H9 (cell line): ENCODE data around the gene HCFC1. TPM values are rescaled to one million over a fixed set of nuclear protein-coding genes. Genes with fewer than 3 reads are reported as not detected.

Experiments
- DNase-seq: peaks from one replicate; pipeline ENCODE4 v3.0.0-alpha.2; 2017
- H2AFZ ChIP-seq: one replicate; pipeline ENCODE4 v1.6.1; 2013; ENCODE audit warnings: mild to moderate bottlenecking, low read length, control low read depth, moderate library complexity
- H2AK5ac ChIP-seq: 2 replicates; pipeline ENCODE4 v1.6.1; 2013; ENCODE audit warnings: low read length, control low read depth, mixed read lengths; ENCODE audit not compliant: insufficient read length
- H2BK120ac ChIP-seq: one replicate; pipeline ENCODE4 v1.6.1; 2013; ENCODE audit warnings: low read depth, mild to moderate bottlenecking, low read length, control low read depth, inconsistent platforms; ENCODE audit not compliant: poor library complexity, severe bottlenecking
- H2BK12ac ChIP-seq: 2 replicates; pipeline ENCODE4 v1.6.1; 2013; ENCODE audit warnings: low read length, control low read depth, mixed read lengths, low read depth; ENCODE audit not compliant: insufficient read length
- H2BK15ac ChIP-seq: 2 replicates; pipeline ENCODE4 v1.6.1; 2013; ENCODE audit warnings: low read depth, low read length, control low read depth
- H2BK20ac ChIP-seq: one replicate; pipeline ENCODE4 v1.6.1; 2013; ENCODE audit warnings: low read depth, mild to moderate bottlenecking, low read length, control low read depth, inconsistent platforms; ENCODE audit not compliant: poor library complexity, severe bottlenecking
- H2BK5ac ChIP-seq: 2 replicates; pipeline ENCODE4 v1.6.1; 2013; ENCODE audit warnings: low read length, control low read depth, mixed read lengths; ENCODE audit not compliant: insufficient read length
- H3K14ac ChIP-seq: 2 replicates; pipeline ENCODE4 v1.6.1; 2013; ENCODE audit warnings: low read length, control low read depth; ENCODE audit not compliant: insufficient read depth
- H3K18ac ChIP-seq: 2 replicates; pipeline ENCODE4 v1.6.1; 2013; ENCODE audit warnings: low read depth, mild to moderate bottlenecking, mixed read lengths, low read length, control low read depth; ENCODE audit not compliant: insufficient read length
- H3K23ac ChIP-seq: 2 replicates; pipeline ENCODE4 v1.6.1; 2013; ENCODE audit warnings: low read length, control low read depth, mixed read lengths, low read depth; ENCODE audit not compliant: insufficient read length
- H3K23me2 ChIP-seq: 2 replicates; pipeline ENCODE4 v1.6.1; 2013; ENCODE audit warnings: low read depth, mild to moderate bottlenecking, mixed read lengths, low read length, control low read depth; ENCODE audit not compliant: insufficient read length, poor library complexity, severe bottlenecking
- H3K27ac ChIP-seq: 2 replicates; pipeline ENCODE4 v1.5.1; 2013; ENCODE audit warnings: low read length, control low read depth, mixed read lengths, low read depth; ENCODE audit not compliant: insufficient read length
- H3K27me3 ChIP-seq: 2 replicates; pipeline ENCODE4 v1.6.1; 2013; ENCODE audit warnings: low read length, control low read depth, inconsistent platforms; ENCODE audit not compliant: insufficient read depth
- H3K4ac ChIP-seq: 2 replicates; pipeline ENCODE4 v1.6.1; 2013; ENCODE audit warnings: low read depth, mild to moderate bottlenecking, control low read depth, inconsistent platforms, low read length, moderate library complexity
- H3K4me1 ChIP-seq: 2 replicates; pipeline ENCODE4 v1.6.1; 2013; ENCODE audit warnings: low read length, control low read depth, inconsistent platforms; ENCODE audit not compliant: insufficient read depth
- H3K4me2 ChIP-seq: 2 replicates; pipeline ENCODE4 v1.6.1; 2013; ENCODE audit warnings: low read length, control low read depth, mixed read lengths; ENCODE audit not compliant: insufficient read length, insufficient read depth
- H3K56ac ChIP-seq: 2 replicates; pipeline ENCODE4 v1.6.1; 2013; ENCODE audit warnings: low read depth, mild to moderate bottlenecking, mixed read lengths, low read length, control low read depth; ENCODE audit not compliant: insufficient read length
- H3K79me1 ChIP-seq: 2 replicates; pipeline ENCODE4 v1.6.1; 2013; ENCODE audit warnings: low read depth, mild to moderate bottlenecking, moderate library complexity, low read length, control low read depth, inconsistent platforms; ENCODE audit not compliant: insufficient read depth, poor library complexity, severe bottlenecking
- H3K79me2 ChIP-seq: 2 replicates; pipeline ENCODE4 v1.6.1; 2013; ENCODE audit warnings: low read length, control low read depth, inconsistent platforms; ENCODE audit not compliant: insufficient read depth
- H3K9ac ChIP-seq: 2 replicates; pipeline ENCODE4 v1.6.1; 2013; ENCODE audit warnings: low read length, control low read depth, mixed read lengths; ENCODE audit not compliant: insufficient read length; ENCODE audit errors: extremely low read depth
- H3K9me3 ChIP-seq: one replicate; pipeline ENCODE4 v1.6.1; 2013; ENCODE audit warnings: low read depth, low read length, inconsistent platforms; ENCODE audit not compliant: control insufficient read depth
- H3T11ph ChIP-seq: one replicate; pipeline ENCODE4 v1.6.1; 2013; ENCODE audit warnings: mild to moderate bottlenecking, low read length, control low read depth, inconsistent platforms
- H4K20me1 ChIP-seq: one replicate; pipeline ENCODE4 v1.6.1; 2013; ENCODE audit not compliant: control insufficient read depth, insufficient read length, insufficient read depth
- H4K5ac ChIP-seq: 2 replicates; pipeline ENCODE4 v1.6.1; 2013; ENCODE audit warnings: low read depth, mild to moderate bottlenecking, mixed read lengths, low read length, control low read depth; ENCODE audit not compliant: insufficient read length
- H4K8ac ChIP-seq: replicated peaks from 2 replicates; pipeline ENCODE4 v1.6.1; 2013; ENCODE audit warnings: low read length, control low read depth, mixed read lengths, low read depth; ENCODE audit not compliant: insufficient read length
- H4K91ac ChIP-seq: 2 replicates; pipeline ENCODE4 v1.6.1; 2013; ENCODE audit warnings: low read depth, mild to moderate bottlenecking, moderate library complexity, mixed read lengths, low read length, control low read depth; ENCODE audit not compliant: insufficient read length
- H3K27ac Mint-ChIP-seq, 3 experiments: 2 replicates in 2 of 3; 3 replicates in 1 of 3; pipeline ENCODE4 v1.8.0; 2020 to 2021; ENCODE audit warnings: mixed read lengths in 3 of 3, mild to moderate bottlenecking in 1 of 3, moderate library complexity in 1 of 3
- H3K27me3 Mint-ChIP-seq: 2 replicates; pipeline ENCODE4 v1.8.0; 2021; ENCODE audit warnings: low read depth, mild to moderate bottlenecking, moderate library complexity, mixed read lengths
- H3K36me3 Mint-ChIP-seq, 3 experiments: 2 replicates in 2 of 3; 3 replicates in 1 of 3; pipeline ENCODE4 v1.8.0; 2020 to 2021; ENCODE audit warnings: low read depth in 3 of 3, mixed read lengths in 3 of 3; ENCODE audit not compliant: insufficient read depth in 1 of 3
- H3K4me1 Mint-ChIP-seq, 2 experiments: 2 replicates each; pipeline ENCODE4 v1.8.0; 2020; ENCODE audit warnings: mixed read lengths in 2 of 2
- H3K4me3 Mint-ChIP-seq, 2 experiments: 2 replicates in 1 of 2; 3 replicates in 1 of 2; pipeline ENCODE4 v1.8.0; 2020 to 2021; ENCODE audit warnings: mild to moderate bottlenecking in 2 of 2, mixed read lengths in 2 of 2, moderate library complexity in 1 of 2
- H3K9me3 Mint-ChIP-seq, 2 experiments: 2 replicates in 1 of 2; 3 replicates in 1 of 2; pipeline ENCODE4 v1.8.0; 2020; ENCODE audit warnings: mild to moderate bottlenecking in 2 of 2, mixed read lengths in 2 of 2, moderate library complexity in 1 of 2
- CTCF ChIP-seq: fragments of 200-600 bp; sonication (generic); conservative IDR thresholded peaks from 3 replicates; pipeline ENCODE4 v1.8.0; 2021; ENCODE audit warnings: antibody characterized with exemption, mild to moderate bottlenecking
- WGBS: extraction: QIAGEN DNeasy Blood & Tissue Kit; methylation state at CpG from one replicate; pipeline ENCODE4 v1.1.7; 2013; ENCODE audit warnings: missing lambda C conversion rate, low lambda C conversion rate, mixed read lengths; ENCODE audit not compliant: insufficient read length; ENCODE audit errors: extremely low coverage; 5-methylcytosine and 5-hydroxymethylcytosine counted together
- total RNA-seq: library from RNA; stranded (reverse); gene quantifications from 2 replicates; pipeline ENCODE4 v1.2.1, GENCODE V29; 2021

HCFC1 gene
- total RNA-seq, 1 experiment from 2014 or later: 144 TPM

- Histone ChIP-seq H2BK120ac (no peak overlapping the region), H3K56ac (no peak overlapping the region), H3K23me2 (no peaks in the 10 kb centered on the region), H3K4me1 (no peaks in the 10 kb centered on the region), H3K9me3 (peaks cover 21% of the 10 kb centered on the region), H2BK5ac (no peak overlapping the region), H4K20me1 (no peaks in the 10 kb centered on the region), H3T11ph (no peak overlapping the region), H2AK5ac (no peak overlapping the region), H2BK20ac (no peak overlapping the region), H4K8ac (no peak overlapping the region), H2BK15ac (no peak overlapping the region), H3K18ac (no peak overlapping the region), H3K79me1 (no peaks in the 10 kb centered on the region), H3K14ac (no peak overlapping the region), H2BK12ac (no peak overlapping the region), H3K9ac (no peak overlapping the region), H4K91ac (no peak overlapping the region), H3K27ac (no peak overlapping the region), H4K5ac (no peak overlapping the region), H3K4me2 (no peak overlapping the region), H3K27me3 (no peaks in the 10 kb centered on the region), H3K79me2 (no peaks in the 10 kb centered on the region), H3K4ac (no peak overlapping the region), H2AFZ (no peak overlapping the region), H3K23ac (no peak overlapping the region)
- Mint-ChIP-seq H3K9me3 (peaks cover 64 to 67% of the 10 kb centered on the region in 2 experiments), H3K27me3 (no peaks in the 10 kb centered on the region; the same call in 1 of the 2 replicates), H3K27ac (peak overlapping the region in 1 of 3 experiments; percentile 24; a peak in 1 of 7 replicates), H3K4me3 (no peak overlapping the region), H3K4me1 (no peaks in the 10 kb centered on the region; a peak in 1 of 4 replicates), H3K36me3 (peaks cover 14 to 48% (median 42%) of the 10 kb centered on the region in 3 experiments)
- no peak for DNase-seq
- no peak for TF ChIP-seq CTCF
- WGBS: no CpG with 5 or more reads among the region's 4 CpGs
Measured at GRCh38 chrX:154008521-154008920, 36.9 kb upstream of the HCFC1 start.
